Stimulated activated naive B cell treated with anti-CD40 and anti-IgM and Interleukin-4, amounts not matched to agents 10 μg/mL and 1 μg/mL and 100 μg/mL, for 72 hours (primary cell): Measurements from ENCODE around the gene ASPSCR1.

Experiments
- ATAC-seq, 2 donors: fragments of 150-1000 bp; cut with Tn5 transposase; replicated peaks; 2 replicates each; pipeline ENCODE4 v1.10.0; 2021; ENCODE audit warnings: moderate library complexity in 1 of 2
- DNase-seq: peaks from one replicate; pipeline ENCODE4 v3.0.0; 2021
- H3K27ac Mint-ChIP-seq: one replicate; pipeline ENCODE4 v1.8.0; 2022; ENCODE audit warnings: mild to moderate bottlenecking, mixed read lengths
- H3K27me3 Mint-ChIP-seq, 2 donors: one replicate each; pipeline ENCODE4 v1.8.0; 2022; ENCODE audit warnings: mixed read lengths in 2 of 2
- H3K36me3 Mint-ChIP-seq, 2 donors: one replicate each; pipeline ENCODE4 v1.8.0; 2022; ENCODE audit warnings: mixed read lengths in 2 of 2, mild to moderate bottlenecking in 1 of 2
- H3K4me1 Mint-ChIP-seq, 2 donors: one replicate each; pipeline ENCODE4 v1.8.0; 2022; ENCODE audit warnings: mixed read lengths in 2 of 2, mild to moderate bottlenecking in 1 of 2
- H3K4me3 Mint-ChIP-seq, 2 donors: one replicate each; pipeline ENCODE4 v1.8.0; 2022; ENCODE audit warnings: mild to moderate bottlenecking in 2 of 2, mixed read lengths in 2 of 2, moderate library complexity in 1 of 2
- H3K9me3 Mint-ChIP-seq, 2 donors: one replicate each; pipeline ENCODE4 v1.8.0; 2022; ENCODE audit warnings: mixed read lengths in 2 of 2, mild to moderate bottlenecking in 1 of 2

The ASPSCR1 gene

DNA sequence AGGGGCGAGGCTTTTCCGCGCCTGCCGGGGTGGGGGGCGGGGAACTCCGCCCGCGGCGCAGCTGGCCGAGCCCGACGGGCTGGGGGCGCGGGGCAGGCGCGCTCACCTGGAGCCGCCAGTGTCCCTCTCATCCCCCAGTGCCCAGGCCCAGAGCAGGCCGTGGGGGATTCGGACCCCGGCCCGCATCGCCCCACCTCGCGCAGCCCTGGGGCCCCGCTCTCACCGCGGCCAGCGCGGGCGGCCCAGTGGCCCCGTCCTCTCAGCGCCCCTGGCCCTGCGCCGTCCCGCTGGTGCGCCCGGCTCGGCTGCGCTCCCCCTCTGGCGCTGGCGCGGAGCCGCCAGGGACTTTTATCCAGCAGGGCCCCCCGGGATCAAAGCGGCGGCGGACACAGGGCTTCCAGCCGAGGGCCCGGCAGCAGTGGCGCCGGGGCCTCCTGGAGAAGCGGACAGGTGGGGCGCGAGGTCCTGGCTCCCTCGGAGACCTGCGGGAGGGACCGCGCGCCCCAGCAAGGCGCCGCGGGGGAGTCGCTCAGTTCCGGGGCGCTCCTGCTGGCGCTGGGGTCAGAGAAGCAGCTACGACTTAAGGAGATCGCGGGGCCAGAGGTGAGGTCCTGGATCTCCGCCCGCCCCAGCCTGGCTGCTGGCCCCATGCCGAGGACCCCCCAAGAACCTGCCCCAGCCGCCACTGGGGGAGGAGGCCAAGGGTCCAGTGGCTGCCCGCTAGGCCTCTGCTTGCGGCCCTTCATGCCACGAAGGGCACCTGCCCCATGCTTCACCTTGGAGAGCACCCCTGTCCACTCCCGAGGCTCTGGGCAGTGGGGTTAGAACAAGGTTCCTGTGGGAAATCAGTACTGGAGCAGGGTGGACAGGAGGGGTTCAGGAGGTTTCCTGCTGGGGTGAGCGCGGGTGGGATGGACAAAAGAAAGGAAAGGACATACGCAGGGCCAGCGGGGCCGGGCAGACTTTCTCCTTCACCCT, 15.6 kb upstream of the ASPSCR1 start:
- Mint-ChIP-seq H3K9me3 (no peaks in the 10 kb centered on the region), H3K4me3 (peak overlapping the region in 1 of 2 donors; percentile 4), H3K4me1 (peaks cover 10 to 19% of the 10 kb centered on the region in 2 donors), H3K27ac (no peak overlapping the region), H3K36me3 (no peaks in the 10 kb centered on the region), H3K27me3 (peaks cover 40 to 57% of the 10 kb centered on the region in 2 donors)
- ATAC-seq (no peak), DNase-seq (no peak)

DNA sequence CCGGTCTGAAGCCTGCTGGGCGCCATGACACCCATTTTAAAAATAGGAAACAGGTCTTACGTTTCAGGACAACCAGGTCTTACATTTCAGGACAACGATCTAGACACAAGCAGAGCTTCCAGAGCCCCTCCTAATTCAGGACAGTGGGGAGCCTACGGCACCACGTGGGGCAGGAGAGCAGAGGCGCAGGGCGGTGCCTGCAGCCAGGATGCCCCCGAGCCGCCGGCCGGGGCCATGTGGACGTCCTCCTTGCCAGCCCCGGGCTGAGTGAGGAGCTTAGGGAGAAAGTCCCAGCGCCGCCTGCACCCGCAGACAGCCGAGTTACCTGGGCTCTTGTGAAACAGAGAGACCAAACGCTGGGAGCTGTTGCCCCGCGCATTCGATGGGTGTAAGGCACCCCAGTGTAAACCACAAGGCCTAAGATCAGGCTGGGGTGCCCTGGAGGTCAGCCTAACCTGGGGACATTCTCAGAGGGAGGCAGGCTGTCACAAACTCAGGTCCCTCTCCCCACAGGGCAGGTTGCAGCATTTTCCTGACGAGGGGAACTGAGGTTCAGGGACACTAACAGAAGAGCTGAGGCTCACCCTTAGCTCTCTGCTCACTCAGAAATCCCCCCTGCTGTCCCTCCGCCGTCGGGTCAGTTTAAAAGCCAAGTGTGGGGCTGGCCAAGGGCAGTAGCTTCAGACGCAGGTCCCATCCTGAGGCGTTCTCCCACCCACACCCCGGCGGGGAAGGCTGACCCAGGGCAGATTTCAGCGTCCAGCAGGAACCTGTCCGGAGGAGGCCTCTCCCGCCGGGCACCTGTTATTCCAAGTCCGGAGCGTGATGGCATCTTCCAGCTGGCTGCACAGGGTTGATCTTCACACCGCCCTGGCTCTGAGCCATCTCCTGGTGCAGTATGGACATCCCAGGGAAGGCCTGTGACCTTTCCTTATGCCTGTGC, 14.7 kb upstream of the ASPSCR1 start:
- H3K4me1 Mint-ChIP-seq = peaks cover 10 to 29% of the 10 kb centered on the region in 2 donors
- H3K4me3 Mint-ChIP-seq = no peak overlapping the region
- no peak for DNase-seq
- peak overlapping the region; percentile 9 for H3K27ac Mint-ChIP-seq
- peaks cover 31 to 48% of the 10 kb centered on the region in 2 donors for H3K27me3 Mint-ChIP-seq
- no peaks in the 10 kb centered on the region for H3K9me3 Mint-ChIP-seq
- no peak for ATAC-seq
- no peaks in the 10 kb centered on the region for H3K36me3 Mint-ChIP-seq

DNA sequence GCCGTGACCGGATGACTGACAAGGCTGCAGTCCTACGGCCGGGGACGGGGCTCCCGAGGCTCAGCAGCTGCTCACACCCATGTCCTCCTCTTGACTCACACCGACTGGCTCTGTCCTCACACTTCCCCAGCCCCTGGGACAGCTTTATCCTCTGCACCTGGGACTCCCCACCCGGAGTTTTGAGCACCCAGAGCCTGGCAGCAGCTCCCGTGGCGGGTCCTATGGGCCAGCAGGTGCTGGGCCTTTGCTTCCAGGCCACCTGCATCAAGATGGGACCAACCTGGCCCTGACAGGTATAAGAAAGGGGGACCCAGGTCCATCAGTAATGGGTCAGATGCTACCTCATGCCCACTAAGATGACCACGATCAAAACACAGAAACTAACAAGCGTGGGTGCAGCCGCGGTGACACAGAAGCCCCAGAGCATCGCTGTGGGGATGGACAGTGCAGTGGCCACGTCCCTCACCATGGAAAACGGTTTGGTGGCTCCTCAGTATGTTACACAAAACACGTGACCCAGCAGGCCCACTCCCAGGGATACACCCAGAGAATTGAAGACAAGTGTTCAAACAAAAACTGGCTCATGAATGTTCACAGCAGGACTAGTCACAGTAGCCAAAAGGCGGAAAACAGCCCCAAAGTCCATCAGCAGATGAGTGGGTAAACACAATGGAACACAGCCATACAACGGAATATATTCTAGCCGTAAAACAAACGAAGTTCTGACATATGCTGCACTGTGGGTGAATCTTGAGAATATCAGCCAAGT, 13.2 kb upstream of the ASPSCR1 start:
- Mint-ChIP-seq H3K27ac (no peak overlapping the region), H3K4me3 (no peak overlapping the region), H3K36me3 (no peaks in the 10 kb centered on the region), H3K27me3 (peaks cover 18 to 34% of the 10 kb centered on the region in 2 donors), H3K4me1 (peaks cover 10 to 28% of the 10 kb centered on the region in 2 donors), H3K9me3 (no peaks in the 10 kb centered on the region)
- DNase-seq (no peak), ATAC-seq (no peak)

DNA sequence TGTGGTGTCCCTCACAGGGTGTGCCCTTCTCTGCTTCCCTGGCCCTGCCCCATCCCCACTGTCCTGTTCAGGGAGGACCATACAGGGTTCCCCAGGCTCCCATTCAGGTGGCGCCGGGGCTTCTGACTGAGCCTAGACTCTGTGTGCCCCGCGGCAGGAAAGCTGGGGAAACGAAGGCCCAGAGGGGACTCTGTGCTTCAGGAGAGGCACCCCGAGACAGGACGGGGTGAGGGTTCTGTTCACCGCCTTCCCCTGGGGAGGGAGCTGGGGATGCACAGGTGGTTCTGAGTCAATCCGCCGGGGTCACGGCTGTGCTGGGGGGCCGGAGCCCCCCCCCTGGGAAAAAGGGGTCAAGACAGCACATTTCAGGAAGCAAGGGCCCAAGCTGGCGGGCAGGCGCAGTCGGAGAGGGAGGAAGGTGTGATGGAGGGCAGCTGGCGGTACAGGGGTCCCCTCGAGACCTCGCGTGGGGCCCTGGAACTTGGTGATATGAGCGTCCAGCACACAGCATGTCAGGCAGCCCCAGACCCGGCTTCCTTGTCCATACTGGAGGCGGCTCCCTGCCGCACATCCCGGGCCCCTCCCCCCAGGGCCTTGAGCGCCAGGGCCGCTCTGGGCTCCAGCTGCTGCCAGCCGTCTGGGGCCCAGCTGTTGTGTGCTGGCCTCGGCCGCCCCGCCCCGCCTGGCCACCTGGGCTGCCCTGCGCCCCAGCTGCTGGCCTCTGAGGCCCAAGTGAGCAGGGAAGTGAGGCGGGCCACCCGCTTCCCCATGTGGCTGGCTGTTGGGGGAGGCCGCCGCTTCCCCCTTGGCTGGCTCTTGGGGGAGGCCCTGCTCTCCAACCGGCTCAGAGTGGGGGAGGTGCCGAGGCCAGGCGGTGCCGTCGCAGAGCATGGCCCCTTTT, 10.8 kb upstream of the ASPSCR1 start:
- Mint-ChIP-seq H3K36me3 (no peaks in the 10 kb centered on the region), H3K9me3 (no peaks in the 10 kb centered on the region), H3K4me3 (peak overlapping the region; percentile 29 to 74), H3K27me3 (peaks cover 18 to 34% of the 10 kb centered on the region in 2 donors), H3K4me1 (peaks cover 10 to 28% of the 10 kb centered on the region in 2 donors), H3K27ac (no peak overlapping the region)
- DNase-seq = peak; percentile 47
- ATAC-seq = peak; percentile 48 to 61

DNA sequence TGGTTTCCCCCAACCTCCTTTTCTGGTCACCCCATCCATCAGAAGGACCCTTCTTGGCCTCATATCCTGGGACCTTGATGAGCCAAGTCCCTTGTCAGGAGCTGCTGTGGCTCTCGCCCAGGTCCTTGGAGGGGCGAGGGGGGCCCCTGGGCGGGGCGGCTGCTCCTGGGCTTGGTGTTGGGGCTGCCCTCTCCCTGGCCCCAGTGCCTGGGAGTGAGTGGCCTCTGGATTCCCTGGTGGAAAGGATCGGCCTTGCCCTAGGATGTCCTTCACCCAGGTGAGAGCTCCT, 10.2 kb upstream of the ASPSCR1 start:
- Mint-ChIP-seq H3K4me3 (peak overlapping the region in 1 of 2 donors; percentile 74), H3K4me1 (peaks cover 10 to 28% of the 10 kb centered on the region in 2 donors), H3K27me3 (peaks cover 15 to 30% of the 10 kb centered on the region in 2 donors), H3K9me3 (no peaks in the 10 kb centered on the region), H3K36me3 (no peaks in the 10 kb centered on the region), H3K27ac (no peak overlapping the region)
- peak in 1 of 2 donors; percentile 2 for ATAC-seq
- peak; percentile 12 for DNase-seq

DNA sequence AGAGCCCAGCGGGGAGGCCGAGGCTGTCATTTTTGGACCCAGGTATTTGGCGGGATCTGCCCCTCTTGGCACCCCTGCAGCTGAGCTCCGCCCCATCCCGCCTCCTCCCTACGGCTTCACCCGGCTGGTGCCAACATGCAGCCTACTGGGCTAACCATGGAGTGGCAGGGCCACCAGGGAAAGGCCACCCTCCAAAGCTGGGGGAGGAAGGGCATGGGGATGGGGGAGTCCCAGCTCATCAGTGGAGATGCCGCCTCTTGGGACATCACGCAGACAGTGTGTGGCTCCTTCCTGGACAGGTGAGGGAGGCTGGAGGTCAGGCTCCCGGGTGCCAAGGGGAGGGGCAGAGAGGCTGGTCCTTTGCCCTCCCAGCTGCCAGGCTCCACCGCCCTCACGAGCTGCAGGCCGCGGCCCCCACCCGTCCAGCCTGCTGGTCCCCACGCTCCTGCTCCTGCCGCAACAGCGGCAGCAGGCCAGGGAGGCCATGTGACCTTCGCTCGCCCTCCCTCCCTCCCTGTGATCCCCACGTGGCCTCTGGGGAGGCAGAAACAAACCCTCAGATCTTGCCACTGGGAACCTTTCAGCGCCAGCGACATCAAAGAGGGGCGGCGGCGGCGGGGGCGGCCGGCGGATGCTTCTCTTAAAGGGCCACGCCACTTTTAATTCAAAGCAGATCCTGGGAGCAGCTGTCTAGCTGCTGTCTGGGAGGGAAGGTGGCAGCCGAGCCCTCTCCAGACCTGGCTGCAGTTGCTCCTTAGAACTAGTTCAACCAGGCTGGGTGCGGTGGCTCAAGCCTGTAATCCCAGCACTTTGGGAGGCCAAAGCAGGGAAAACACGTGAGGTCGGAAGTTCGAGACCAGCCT, 9.7 kb upstream of the ASPSCR1 start:
- Mint-ChIP-seq H3K4me3 (peak overlapping the region; percentile 62 to 74), H3K36me3 (no peaks in the 10 kb centered on the region), H3K9me3 (no peaks in the 10 kb centered on the region), H3K27me3 (peaks cover 13 to 25% of the 10 kb centered on the region in 2 donors), H3K4me1 (peaks cover 10 to 28% of the 10 kb centered on the region in 2 donors), H3K27ac (peak overlapping the region; percentile 81)
- DNase-seq (peak; percentile 74), ATAC-seq (peak; percentile 90 to 93)

DNA sequence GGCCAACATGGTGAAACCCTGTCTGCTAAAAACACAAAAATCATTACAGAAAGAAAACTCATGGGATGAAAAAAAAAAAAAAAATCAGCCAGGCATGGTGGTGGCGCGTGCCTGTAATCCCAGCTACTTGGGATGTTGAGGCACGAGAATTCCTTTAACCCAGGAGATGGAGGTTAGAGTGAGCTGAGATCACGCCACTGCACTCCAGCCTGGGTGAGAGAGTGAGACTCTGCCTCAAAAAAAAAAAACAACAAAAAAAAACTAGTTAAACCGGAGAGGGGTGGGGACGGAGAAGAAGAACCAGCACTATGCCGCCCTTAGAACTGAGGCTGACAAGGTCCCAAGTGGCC, 9.1 kb upstream of the ASPSCR1 start:
- Mint-ChIP-seq H3K4me3 (peak overlapping the region; percentile 62 to 74), H3K9me3 (no peaks in the 10 kb centered on the region), H3K36me3 (no peaks in the 10 kb centered on the region), H3K27ac (peak overlapping the region; percentile 81), H3K4me1 (peaks cover 10 to 28% of the 10 kb centered on the region in 2 donors), H3K27me3 (peaks cover 13 to 20% of the 10 kb centered on the region in 2 donors)
- no peak for DNase-seq
- ATAC-seq = no peak

DNA sequence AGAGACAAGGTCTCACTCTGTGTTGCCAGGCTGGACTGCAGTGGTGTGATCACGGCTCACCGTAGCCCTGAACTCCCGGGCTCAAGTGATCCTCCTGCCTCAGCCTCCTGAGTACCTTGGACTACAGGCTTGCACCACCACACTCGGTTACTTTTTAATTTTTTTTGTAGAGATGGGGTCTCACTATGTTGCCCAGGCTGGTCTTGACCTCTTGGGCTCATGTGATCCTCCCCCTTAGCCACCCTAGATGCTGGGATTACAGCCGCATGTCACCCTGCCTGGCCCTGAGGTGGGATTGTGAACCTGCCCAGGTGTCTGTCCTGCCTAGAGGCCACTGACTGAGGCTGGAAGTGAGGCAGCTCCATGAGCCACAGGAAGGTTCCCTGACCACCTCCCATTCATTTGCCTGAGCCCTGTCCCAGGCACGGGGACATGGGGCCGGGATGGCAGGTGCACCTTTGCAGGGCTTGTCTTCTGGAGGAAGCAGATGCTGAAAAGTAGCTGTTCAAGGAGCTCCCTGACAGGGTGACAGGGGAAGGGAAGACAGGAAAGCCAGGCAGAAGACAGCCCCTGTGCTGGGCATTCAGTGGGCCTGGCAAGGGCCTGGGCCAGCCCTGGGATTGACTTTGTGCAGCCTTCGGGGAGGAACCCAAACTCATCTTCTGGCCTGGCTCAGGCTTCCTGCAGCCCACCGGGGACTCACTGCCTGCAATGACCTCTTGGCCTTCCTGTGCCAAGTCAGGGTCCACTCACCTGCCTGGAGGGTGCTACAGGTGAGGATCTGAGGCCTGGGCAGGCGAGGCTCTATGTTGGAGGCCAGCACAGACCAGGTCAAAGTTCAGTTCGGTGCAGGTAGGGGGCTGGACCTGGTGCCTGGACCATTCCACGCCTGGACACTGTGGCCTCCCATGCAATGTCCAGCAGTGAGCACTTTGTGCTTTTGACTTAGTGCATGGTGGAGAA, 8.3 kb upstream of the ASPSCR1 start:
- Mint-ChIP-seq H3K27me3 (peaks cover 7 to 12% of the 10 kb centered on the region in 2 donors), H3K4me3 (no peak overlapping the region), H3K36me3 (no peaks in the 10 kb centered on the region), H3K27ac (no peak overlapping the region), H3K4me1 (peaks cover 10 to 28% of the 10 kb centered on the region in 2 donors), H3K9me3 (no peaks in the 10 kb centered on the region)
- no peak for DNase-seq
- ATAC-seq = no peak

DNA sequence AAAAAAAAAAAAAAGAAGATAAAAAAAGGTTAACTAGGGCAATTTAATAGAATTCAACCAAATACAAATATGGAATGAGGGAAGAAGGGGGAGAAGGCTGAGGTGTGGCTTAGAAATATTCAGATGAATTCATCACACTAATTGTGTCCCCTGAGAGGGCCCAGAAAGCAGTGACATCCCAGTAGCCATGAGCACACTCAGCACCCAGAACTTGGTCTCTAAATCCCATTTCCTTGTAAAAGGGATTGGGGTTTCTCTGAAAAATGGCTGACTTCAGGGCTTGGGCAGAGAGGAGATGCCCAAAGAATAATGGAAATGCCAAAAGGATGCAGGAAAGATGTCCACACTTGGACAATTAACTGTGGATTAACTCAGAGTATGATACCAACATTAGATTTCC, 4.0 kb upstream of the ASPSCR1 start:
- no peak for DNase-seq
- no peak overlapping the region for H3K4me3 Mint-ChIP-seq
- H3K27me3 Mint-ChIP-seq = peaks cover 0 to 4% of the 10 kb centered on the region in 2 donors
- H3K27ac Mint-ChIP-seq = no peak overlapping the region
- no peaks in the 10 kb centered on the region for H3K36me3 Mint-ChIP-seq
- no peak for ATAC-seq
- no peaks in the 10 kb centered on the region for H3K9me3 Mint-ChIP-seq
- H3K4me1 Mint-ChIP-seq = peaks cover 10 to 18% of the 10 kb centered on the region in 2 donors

DNA sequence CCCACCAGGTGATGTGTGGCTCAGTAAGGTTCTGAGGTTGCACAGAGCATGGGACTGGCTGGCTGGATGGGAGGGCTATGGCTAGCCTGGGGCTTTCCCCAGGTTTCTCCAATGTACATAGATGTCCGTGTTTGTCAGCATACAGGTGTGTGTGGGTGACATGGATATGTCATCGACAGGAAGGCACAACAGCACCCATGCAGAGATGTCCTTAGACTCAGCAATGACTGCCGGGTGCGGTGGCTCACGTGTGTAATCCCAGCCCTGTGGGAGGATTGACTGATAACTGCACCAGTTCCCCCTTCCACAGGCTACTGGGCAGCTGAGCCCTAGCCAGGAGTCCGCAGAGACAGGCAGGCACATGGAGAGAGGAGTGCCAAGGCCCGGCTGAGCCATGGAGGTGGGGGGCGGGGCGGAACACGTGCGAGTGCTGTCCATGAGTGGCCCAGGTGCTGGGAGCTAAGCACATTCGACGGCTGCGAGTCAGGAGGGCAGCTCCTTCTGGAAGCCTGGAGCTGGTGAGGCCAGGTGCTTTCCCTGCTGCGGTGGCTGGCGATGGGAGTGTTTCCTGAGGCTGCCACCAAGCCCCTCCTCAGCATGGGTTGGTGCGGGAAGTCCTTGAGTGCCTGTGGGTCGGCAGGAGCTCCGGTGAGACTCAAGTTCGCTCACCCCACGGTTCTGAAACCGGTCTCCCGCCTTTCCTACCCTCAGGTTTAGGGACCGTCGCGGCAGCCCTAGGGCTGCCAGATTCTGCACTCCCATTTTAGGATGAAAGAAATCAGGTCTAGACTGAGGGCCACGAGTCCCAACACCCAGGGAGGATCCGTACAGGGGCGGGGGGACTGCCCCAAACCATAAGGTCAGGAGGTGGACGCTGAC, 858 bp upstream of the ASPSCR1 start:
- Mint-ChIP-seq H3K27me3 (peaks cover 0 to 4% of the 10 kb centered on the region in 2 donors), H3K27ac (peak overlapping the region; percentile 99), H3K9me3 (no peaks in the 10 kb centered on the region), H3K4me3 (peak overlapping the region; percentile 99 to 100), H3K4me1 (peaks cover 26 to 44% of the 10 kb centered on the region in 2 donors), H3K36me3 (peaks cover 9 to 14% of the 10 kb centered on the region in 2 donors)
- peak; percentile 20 to 34 for ATAC-seq
- no peak for DNase-seq
